ENCODE results near the gene ZFR. TPM values are rescaled to one million over a fixed set of nuclear protein-coding genes. Genes with fewer than 3 reads are reported as not detected.
"Not testable (repeated sequence)": the region's sequence is repeated elsewhere in the genome, so short reads cannot be mapped to it uniquely, and the experiment has no call there.

Gene ZFR
- total RNA-seq, 2 experiments from 2014 or later: 48.1 to 48.7 TPM

GRCh38 chr5:32419791-32420190 lies 24.7 kb downstream of the ZFR start:
- no peak for ATAC-seq (ENCODE audit: low read depth)
- Mint-ChIP-seq H3K36me3 (peaks cover 35% of the 10 kb centered on the region), H3K9me3 (no peaks in the 10 kb centered on the region), H3K4me3 (no peak overlapping the region), H3K27ac (no peak overlapping the region), H3K27me3 (no peaks in the 10 kb centered on the region), H3K4me1 (peaks cover 7% of the 10 kb centered on the region)
- POLR2A ChIA-PET: no interaction called here
- no peak for DNase-seq

- Mint-ChIP-seq H3K9me3 (no peaks in the 10 kb centered on the region), H3K4me1 (peaks cover 11% of the 10 kb centered on the region), H3K36me3 (peaks cover 44% of the 10 kb centered on the region), H3K27me3 (no peaks in the 10 kb centered on the region), H3K4me3 (no peak overlapping the region), H3K27ac (no peak overlapping the region)
- no peak for DNase-seq
- POLR2A ChIA-PET: no interaction called here
- no peak for ATAC-seq (ENCODE audit: low read depth)
Measured at GRCh38 chr5:32413466-32414263, 30.9 kb downstream of the ZFR start.

DNA sequence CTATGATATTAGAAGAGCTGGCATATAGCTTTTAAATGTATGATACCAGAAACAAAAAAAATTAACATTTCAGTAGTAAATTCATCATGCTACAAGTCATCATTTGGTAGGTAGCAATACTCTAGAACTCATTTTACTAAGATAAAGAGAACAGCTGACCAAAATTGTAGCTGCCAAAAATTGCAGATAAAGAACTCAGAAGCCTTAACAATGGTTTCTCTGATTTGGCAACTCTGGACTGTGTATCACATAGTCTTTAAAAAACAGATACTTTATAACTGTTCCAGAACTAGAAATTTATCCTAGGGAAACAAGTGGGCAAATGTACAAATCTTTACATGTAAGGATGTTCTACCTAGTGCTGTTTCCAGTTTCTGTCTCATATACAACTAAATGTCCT lies 33.9 kb downstream of the ZFR start:
- no peaks in the 10 kb centered on the region for H3K9me3 Mint-ChIP-seq
- DNase-seq (no peak), ATAC-seq (ENCODE audit: low read depth) (no peak)
- peaks cover 33% of the 10 kb centered on the region for H3K36me3 Mint-ChIP-seq
- no peaks in the 10 kb centered on the region for H3K27me3 Mint-ChIP-seq
- H3K4me1 Mint-ChIP-seq: peaks cover 11% of the 10 kb centered on the region
- POLR2A ChIA-PET: interaction anchor here (0.7 kb wide), 1 partner anchor 12 kb away, joined by 4 read pairs; no protein-coding TSS in a partner anchor
- H3K27ac Mint-ChIP-seq: no peak overlapping the region
- H3K4me3 Mint-ChIP-seq: no peak overlapping the region

GRCh38 chr5:32406650-32407049 lies 37.9 kb downstream of the ZFR start:
- Mint-ChIP-seq H3K9me3 (no peaks in the 10 kb centered on the region), H3K27ac (no peak overlapping the region)
- no peak for ATAC-seq (ENCODE audit: low read depth)

GRCh38 chr5:32405507-32405906 lies 39.0 kb downstream of the ZFR start:
- Mint-ChIP-seq H3K4me3 (no peak overlapping the region), H3K4me1 (peaks cover 6% of the 10 kb centered on the region), H3K36me3 (peaks cover 38% of the 10 kb centered on the region), H3K9me3 (no peaks in the 10 kb centered on the region), H3K27me3 (no peaks in the 10 kb centered on the region), H3K27ac (peak overlapping the region; percentile 64)
- no peak for ATAC-seq (ENCODE audit: low read depth)
- POLR2A ChIA-PET: no interaction called here
- no peak for DNase-seq

More at GRCh38 chr5:32406650-32407049, 37.9 kb downstream of the ZFR start:
- no peaks in the 10 kb centered on the region for H3K27me3 Mint-ChIP-seq
- POLR2A ChIA-PET: no interaction called here
- no peak overlapping the region for H3K4me3 Mint-ChIP-seq
- DNase-seq: no peak
- peaks cover 36% of the 10 kb centered on the region for H3K36me3 Mint-ChIP-seq
- peaks cover 6% of the 10 kb centered on the region for H3K4me1 Mint-ChIP-seq

DNA sequence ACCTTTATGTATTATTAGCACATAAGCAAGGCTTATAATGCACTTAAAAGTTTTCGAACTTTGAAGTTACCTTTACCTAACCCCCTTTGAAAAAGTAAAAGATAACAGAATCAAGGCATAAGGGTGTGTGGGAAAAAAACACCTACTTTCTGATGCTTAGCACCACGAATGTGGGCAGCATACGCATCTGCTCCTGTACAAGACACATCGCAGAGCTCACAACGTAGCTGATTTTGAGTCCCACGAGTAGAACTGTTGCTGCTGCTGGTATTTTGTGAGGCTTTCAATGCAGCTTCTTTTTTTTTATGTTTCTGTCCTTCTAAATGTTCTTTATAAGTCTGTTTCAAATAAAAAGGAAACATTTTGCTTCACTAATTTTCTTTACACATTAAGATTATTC lies 40.8 kb downstream of the ZFR start:
- POLR2A ChIA-PET: no interaction called here
- no peak for ATAC-seq (ENCODE audit: low read depth)
- Mint-ChIP-seq H3K9me3 (no peaks in the 10 kb centered on the region), H3K36me3 (peaks cover 44% of the 10 kb centered on the region), H3K27ac (no peak overlapping the region), H3K4me1 (peaks cover 6% of the 10 kb centered on the region), H3K27me3 (no peaks in the 10 kb centered on the region), H3K4me3 (no peak overlapping the region)
- no peak for DNase-seq

DNA sequence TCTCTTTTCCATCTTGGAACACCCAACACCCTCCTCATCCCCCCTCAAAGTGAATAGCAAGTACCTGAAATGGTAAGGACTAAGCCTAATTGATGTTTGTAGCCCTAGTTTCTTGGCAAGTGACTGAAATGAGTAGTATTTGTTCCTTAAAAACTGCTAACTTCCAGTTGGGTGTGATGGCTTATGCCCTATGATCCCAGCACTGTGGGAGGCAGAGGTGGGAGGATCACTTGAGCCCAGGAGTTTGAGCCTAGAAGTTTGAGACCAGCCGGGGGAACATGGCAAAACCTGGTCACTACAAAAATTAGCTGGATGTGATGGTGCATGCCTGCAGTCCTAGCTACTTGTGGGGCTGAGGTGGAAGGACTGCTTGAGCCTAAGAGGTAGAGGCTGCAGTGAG lies 44.1 kb downstream of the ZFR start:
- ATAC-seq (ENCODE audit: low read depth) (no peak), DNase-seq (no peak)
- H3K4me3 Mint-ChIP-seq: no peak overlapping the region
- POLR2A ChIA-PET: no interaction called here
- no peak overlapping the region for H3K27ac Mint-ChIP-seq
- H3K36me3 Mint-ChIP-seq: peaks cover 46% of the 10 kb centered on the region
- peaks cover 3% of the 10 kb centered on the region for H3K4me1 Mint-ChIP-seq
- no peaks in the 10 kb centered on the region for H3K9me3 Mint-ChIP-seq
- no peaks in the 10 kb centered on the region for H3K27me3 Mint-ChIP-seq

GRCh38 chr5:32398754-32399153 lies 45.8 kb downstream of the ZFR start:
- POLR2A ChIA-PET: interaction anchor here (0.6 kb wide), 1 partner anchor 12 kb away, joined by 4 read pairs; no protein-coding TSS in a partner anchor

DNA sequence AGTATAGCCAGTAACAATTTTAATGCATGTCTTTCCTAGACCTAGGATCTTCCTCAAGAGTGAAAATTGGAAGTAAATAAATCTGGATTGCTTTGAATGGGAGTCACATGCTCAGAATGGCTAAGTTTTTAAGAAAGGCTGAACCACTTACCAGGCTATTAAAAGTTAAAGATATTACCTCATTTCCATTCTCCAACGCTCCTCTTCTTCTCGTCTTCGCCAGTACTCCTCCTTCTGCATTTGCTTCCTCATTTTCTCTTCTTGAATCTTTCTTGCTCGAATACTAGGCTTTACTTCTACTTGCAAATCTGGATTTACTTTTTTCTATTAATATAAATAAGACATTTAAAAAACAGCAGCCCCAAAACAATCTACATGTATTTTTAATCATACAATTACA lies 49.6 kb downstream of the ZFR start:
- peaks cover 2% of the 10 kb centered on the region for H3K4me1 Mint-ChIP-seq
- no peaks in the 10 kb centered on the region for H3K9me3 Mint-ChIP-seq
- H3K4me3 Mint-ChIP-seq: no peak overlapping the region
- peaks cover 27% of the 10 kb centered on the region for H3K36me3 Mint-ChIP-seq
- POLR2A ChIA-PET: no interaction called here
- H3K27me3 Mint-ChIP-seq: no peaks in the 10 kb centered on the region
- ATAC-seq (ENCODE audit: low read depth): no peak
- no peak for DNase-seq
- H3K27ac Mint-ChIP-seq: no peak overlapping the region

More at GRCh38 chr5:32398754-32399153, 45.8 kb downstream of the ZFR start:
- H3K4me3 Mint-ChIP-seq; H3K27me3 Mint-ChIP-seq; DNase-seq; H3K27ac Mint-ChIP-seq; ATAC-seq (ENCODE audit: low read depth); H3K9me3 Mint-ChIP-seq; H3K4me1 Mint-ChIP-seq: not testable (repeated sequence)
- peaks cover 43% of the 10 kb centered on the region for H3K36me3 Mint-ChIP-seq

DNA sequence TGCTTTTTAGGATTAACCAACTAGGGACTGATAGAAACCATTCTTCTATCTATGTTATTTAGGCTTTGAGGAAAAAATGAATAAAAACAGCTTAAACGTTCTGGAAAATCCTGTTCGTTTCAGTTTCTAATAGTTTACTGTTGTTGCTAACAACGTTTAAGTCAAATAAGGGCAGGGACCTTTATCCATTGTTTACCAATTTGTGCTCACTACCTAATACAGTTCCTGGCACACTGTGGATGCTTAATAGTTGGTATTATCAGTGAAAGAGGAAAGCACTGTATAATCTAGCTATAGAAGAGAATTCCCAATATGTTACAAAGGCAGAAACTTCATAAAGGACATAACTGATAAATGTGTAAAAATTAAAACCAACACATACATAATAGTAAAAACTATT lies 52.5 kb downstream of the ZFR start:
- peaks cover 23% of the 10 kb centered on the region for H3K36me3 Mint-ChIP-seq
- H3K27me3 Mint-ChIP-seq: no peaks in the 10 kb centered on the region
- H3K27ac Mint-ChIP-seq: no peak overlapping the region
- H3K4me1 Mint-ChIP-seq: peaks cover 2% of the 10 kb centered on the region
- POLR2A ChIA-PET: no interaction called here
- H3K9me3 Mint-ChIP-seq: no peaks in the 10 kb centered on the region
- no peak overlapping the region for H3K4me3 Mint-ChIP-seq
- DNase-seq: no peak
- no peak for ATAC-seq (ENCODE audit: low read depth)

DNA sequence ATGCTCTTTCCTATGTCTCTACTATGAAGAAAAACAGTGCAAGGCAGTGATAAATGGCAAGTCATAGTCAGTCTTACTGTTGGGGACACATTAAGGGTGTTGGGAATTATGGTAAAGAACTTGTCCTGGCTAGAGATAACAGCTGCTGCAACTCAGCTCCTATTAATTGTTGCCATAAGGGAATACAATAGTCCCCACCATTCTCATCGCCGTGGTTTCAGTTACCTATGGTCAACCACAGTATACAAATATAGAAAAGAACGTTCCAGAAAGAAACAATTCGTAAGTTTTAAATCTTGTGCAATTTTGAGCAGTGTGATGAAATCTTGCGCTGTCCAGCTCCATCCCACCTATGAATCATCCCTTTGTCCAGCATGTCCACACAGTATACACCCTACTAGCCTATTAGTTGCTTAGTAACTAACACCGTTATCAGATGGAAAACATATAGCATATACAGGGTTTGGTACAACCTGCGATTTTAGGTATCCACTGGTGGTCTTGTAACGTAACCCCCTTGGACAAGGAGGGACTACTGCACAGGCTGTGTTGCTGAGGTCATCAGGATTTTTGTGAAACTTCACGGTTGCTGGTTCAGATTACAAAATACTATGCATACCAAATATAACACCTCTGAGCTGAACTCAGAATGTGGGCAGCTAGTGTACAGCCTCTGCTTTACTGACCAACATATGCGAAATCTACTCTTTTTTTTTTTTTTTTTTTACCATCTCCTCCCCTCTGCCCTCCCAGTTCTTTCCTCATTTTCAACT lies 53.5 kb downstream of the ZFR start:
- H3K4me3 Mint-ChIP-seq: no peak overlapping the region
- POLR2A ChIA-PET: no interaction called here
- no peak for DNase-seq
- peaks cover 2% of the 10 kb centered on the region for H3K4me1 Mint-ChIP-seq
- no peak overlapping the region for H3K27ac Mint-ChIP-seq
- no peak for ATAC-seq (ENCODE audit: low read depth)
- H3K9me3 Mint-ChIP-seq: no peaks in the 10 kb centered on the region
- H3K36me3 Mint-ChIP-seq: peaks cover 20% of the 10 kb centered on the region
- H3K27me3 Mint-ChIP-seq: no peaks in the 10 kb centered on the region

- Mint-ChIP-seq H3K27me3 (no peaks in the 10 kb centered on the region), H3K9me3 (no peaks in the 10 kb centered on the region), H3K27ac (peak overlapping the region; percentile 58), H3K4me3 (no peak overlapping the region), H3K36me3 (peaks cover 30% of the 10 kb centered on the region), H3K4me1 (peaks cover 2% of the 10 kb centered on the region)
- POLR2A ChIA-PET: no interaction called here
- no peak for ATAC-seq (ENCODE audit: low read depth)
- DNase-seq: no peak
Measured at GRCh38 chr5:32388432-32389129, 56.0 kb downstream of the ZFR start.

DNA sequence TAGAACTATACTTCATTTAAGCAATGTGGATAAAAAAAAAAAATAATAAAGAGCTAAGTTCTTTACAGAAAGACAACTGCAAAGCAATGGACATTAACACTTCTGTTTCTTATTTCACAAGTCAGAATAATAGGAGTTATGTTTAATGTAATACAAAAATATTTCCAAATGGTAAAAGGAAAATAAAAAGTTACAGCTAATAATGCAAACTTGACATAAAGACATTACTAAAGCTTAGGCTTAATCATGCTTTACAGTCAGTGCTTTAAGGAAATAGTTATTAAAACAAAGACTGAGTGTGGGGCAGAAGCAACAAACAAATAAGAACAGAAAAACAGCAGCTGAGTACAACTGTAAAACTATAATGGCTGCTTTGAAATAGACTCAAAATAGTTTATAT lies 56.7 kb downstream of the ZFR start:
- H3K4me1 Mint-ChIP-seq: peaks cover 2% of the 10 kb centered on the region
- DNase-seq (no peak), ATAC-seq (ENCODE audit: low read depth) (no peak)
- peaks cover 32% of the 10 kb centered on the region for H3K36me3 Mint-ChIP-seq
- no peak overlapping the region for H3K27ac Mint-ChIP-seq
- H3K4me3 Mint-ChIP-seq: no peak overlapping the region
- no peaks in the 10 kb centered on the region for H3K9me3 Mint-ChIP-seq
- H3K27me3 Mint-ChIP-seq: no peaks in the 10 kb centered on the region
- POLR2A ChIA-PET: no interaction called here
